Choroid plexus epithelial cell (primary cell): ENCODE data around the gene DAB1.

Experiments
- DNase-seq: peaks from one replicate; pipeline ENCODE4 v3.0.0-alpha.2; 2010; ENCODE audit warnings: low read depth
- H3K4me3 ChIP-seq: 2 replicates; pipeline ENCODE4 v1.5.1; 2011; ENCODE audit warnings: low read depth, mild to moderate bottlenecking, control low read depth, low read length, moderate library complexity
- CTCF ChIP-seq: conservative IDR thresholded peaks from 2 replicates; pipeline ENCODE4 v1.5.1; 2011; ENCODE audit warnings: low read depth, mild to moderate bottlenecking, control low read depth, inconsistent platforms, low read length, moderate library complexity

The DAB1 gene

GRCh38 chr1:57363643-57364042 lies 60.2 kb downstream of the DAB1 start:
- no peak overlapping the region for H3K4me3 ChIP-seq
- TF ChIP-seq CTCF: no peak
- no peak for DNase-seq

GRCh38 chr1:57363165-57363564 lies 60.7 kb downstream of the DAB1 start:
- DNase-seq: no peak
- no peak overlapping the region for H3K4me3 ChIP-seq
- TF ChIP-seq CTCF: no peak

- TF ChIP-seq CTCF: no peak
- DNase-seq: no peak
- H3K4me3 ChIP-seq: no peak overlapping the region
Measured at GRCh38 chr1:57362480-57362879, 61.4 kb downstream of the DAB1 start.

- DNase-seq: no peak
- H3K4me3 ChIP-seq: no peak overlapping the region
- no peak for TF ChIP-seq CTCF
Measured at GRCh38 chr1:57361516-57361915, 62.3 kb downstream of the DAB1 start.

GRCh38 chr1:57360846-57361407 lies 62.9 kb downstream of the DAB1 start:
- DNase-seq: no peak
- no peak overlapping the region for H3K4me3 ChIP-seq
- no peak for TF ChIP-seq CTCF

GRCh38 chr1:57357462-57357861 lies 66.4 kb downstream of the DAB1 start:
- no peak overlapping the region for H3K4me3 ChIP-seq
- TF ChIP-seq CTCF: no peak
- no peak for DNase-seq

GRCh38 chr1:57353654-57354053 lies 70.2 kb downstream of the DAB1 start:
- no peak for DNase-seq
- no peak overlapping the region for H3K4me3 ChIP-seq
- no peak for TF ChIP-seq CTCF
